Right atrium auricular region (tissue), 2 donors: Measurements from ENCODE around the gene CCDC181. TPM values are rescaled to one million over a fixed set of nuclear protein-coding genes. Genes with fewer than 3 reads are reported as not detected.

Source experiments
- DNase-seq: peaks from one replicate; pipeline ENCODE4 v3.0.0-alpha.2; 2019; ENCODE audit warnings: low spot score
- H3K27ac ChIP-seq, 2 donors: fragments of 200-600 bp; sonication (generic); 1 replicate in 1 of 2; 2 replicates in 1 of 2; pipeline ENCODE4 v1.5.1; 2016 to 2019
- H3K27me3 ChIP-seq, 2 donors: fragments of 200-600 bp; sonication (generic); one replicate each; pipeline versions ENCODE4 v1.5.1 to v1.6.0; 2017 to 2019
- H3K36me3 ChIP-seq: fragments of 200-600 bp; sonication (generic); one replicate; pipeline ENCODE4 v1.5.1; 2016
- H3K4me1 ChIP-seq, 2 donors: fragments of 200-600 bp; sonication (generic); one replicate each; pipeline versions ENCODE4 v1.5.1 to v1.6.0; 2017 to 2019
- H3K4me3 ChIP-seq, 2 donors: fragments of 200-600 bp; sonication (generic); 1 replicate in 1 of 2; 2 replicates in 1 of 2; pipeline ENCODE4 v1.5.1; 2017 to 2019; ENCODE audit warnings: mild to moderate bottlenecking in 1 of 2, moderate library complexity in 1 of 2
- H3K9me3 ChIP-seq, 2 donors: fragments of 200-600 bp; sonication (generic); one replicate each; pipeline ENCODE4 v1.5.1; 2019
- CTCF ChIP-seq, 2 donors: fragments of 200-600 bp; sonication (generic); IDR thresholded peaks; one replicate each; pipeline ENCODE4 v1.5.1; 2019; ENCODE audit warnings: antibody characterized with exemption in 2 of 2
- total RNA-seq, 2 donors: library from RNA; depleted of rRNA; stranded (reverse); fragments of >200 nt; gene quantifications; one replicate each; pipeline ENCODE4 v1.1.0, GENCODE V29; 2016

Gene CCDC181
- total RNA-seq, 2 donors from 2014 or later: 0.37 to 1.9 TPM

- Histone ChIP-seq H3K36me3 (peaks cover 65% of the 10 kb centered on the region), H3K27ac (no peak overlapping the region), H3K4me3 (no peak overlapping the region), H3K9me3 (no peaks in the 10 kb centered on the region), H3K27me3 (no peaks in the 10 kb centered on the region), H3K4me1 (no peaks in the 10 kb centered on the region)
- TF ChIP-seq CTCF (IDR thresholded peaks at IDR 0.05): no peak
- no peak for DNase-seq
These were observed 34.9 kb downstream of the CCDC181 start for GRCh38 chr1:169392406-169392805.

GRCh38 chr1:169390303-169390702 lies 37.0 kb downstream of the CCDC181 start:
- no peak for TF ChIP-seq CTCF (IDR thresholded peaks at IDR 0.05)
- no peaks in the 10 kb centered on the region for H3K4me1 ChIP-seq
- H3K9me3 ChIP-seq: no peaks in the 10 kb centered on the region
- no peak for DNase-seq
- no peaks in the 10 kb centered on the region for H3K27me3 ChIP-seq
- no peak overlapping the region for H3K4me3 ChIP-seq
- H3K27ac ChIP-seq: no peak overlapping the region
- H3K36me3 ChIP-seq: peaks cover 71% of the 10 kb centered on the region

GRCh38 chr1:169387399-169387798 lies 39.9 kb downstream of the CCDC181 start:
- H3K36me3 ChIP-seq: peaks cover 69% of the 10 kb centered on the region
- DNase-seq: no peak
- no peaks in the 10 kb centered on the region for H3K9me3 ChIP-seq
- H3K4me1 ChIP-seq: no peaks in the 10 kb centered on the region
- no peak overlapping the region for H3K27ac ChIP-seq
- TF ChIP-seq CTCF (IDR thresholded peaks at IDR 0.05): no peak
- H3K27me3 ChIP-seq: no peaks in the 10 kb centered on the region
- no peak overlapping the region for H3K4me3 ChIP-seq

GRCh38 chr1:169383449-169383848 lies 43.8 kb downstream of the CCDC181 start:
- H3K9me3 ChIP-seq: no peaks in the 10 kb centered on the region
- H3K27me3 ChIP-seq: no peaks in the 10 kb centered on the region
- H3K4me3 ChIP-seq: no peak overlapping the region
- TF ChIP-seq CTCF (IDR thresholded peaks at IDR 0.05): no peak
- H3K36me3 ChIP-seq: peaks cover 55% of the 10 kb centered on the region
- DNase-seq: no peak
- H3K4me1 ChIP-seq: no peaks in the 10 kb centered on the region
- H3K27ac ChIP-seq: no peak overlapping the region

- no peaks in the 10 kb centered on the region for H3K4me1 ChIP-seq
- no peaks in the 10 kb centered on the region for H3K9me3 ChIP-seq
- no peak overlapping the region for H3K4me3 ChIP-seq
- H3K36me3 ChIP-seq: peaks cover 62% of the 10 kb centered on the region
- DNase-seq: no peak
- no peaks in the 10 kb centered on the region for H3K27me3 ChIP-seq
- no peak overlapping the region for H3K27ac ChIP-seq
- TF ChIP-seq CTCF (IDR thresholded peaks at IDR 0.05): no peak
These were observed 46.1 kb downstream of the CCDC181 start for GRCh38 chr1:169381162-169381561.

- TF ChIP-seq CTCF (IDR thresholded peaks at IDR 0.05): no peak
- Histone ChIP-seq H3K4me3 (no peak overlapping the region), H3K27ac (no peak overlapping the region), H3K9me3 (no peaks in the 10 kb centered on the region), H3K27me3 (no peaks in the 10 kb centered on the region), H3K4me1 (peaks cover 0 to 13% of the 10 kb centered on the region in 2 donors), H3K36me3 (peaks cover 15% of the 10 kb centered on the region)
- DNase-seq: no peak
These were observed 55.9 kb downstream of the CCDC181 start for GRCh38 chr1:169371404-169371803.
